ENCODE measurements around the gene EHMT2. TPM values are rescaled to one million over a fixed set of nuclear protein-coding genes. Genes with fewer than 3 reads are reported as not detected.

The EHMT2 gene
- polyA plus RNA-seq, 3 donors = 9.9 to 52.8 (median 16.0) TPM

DNA sequence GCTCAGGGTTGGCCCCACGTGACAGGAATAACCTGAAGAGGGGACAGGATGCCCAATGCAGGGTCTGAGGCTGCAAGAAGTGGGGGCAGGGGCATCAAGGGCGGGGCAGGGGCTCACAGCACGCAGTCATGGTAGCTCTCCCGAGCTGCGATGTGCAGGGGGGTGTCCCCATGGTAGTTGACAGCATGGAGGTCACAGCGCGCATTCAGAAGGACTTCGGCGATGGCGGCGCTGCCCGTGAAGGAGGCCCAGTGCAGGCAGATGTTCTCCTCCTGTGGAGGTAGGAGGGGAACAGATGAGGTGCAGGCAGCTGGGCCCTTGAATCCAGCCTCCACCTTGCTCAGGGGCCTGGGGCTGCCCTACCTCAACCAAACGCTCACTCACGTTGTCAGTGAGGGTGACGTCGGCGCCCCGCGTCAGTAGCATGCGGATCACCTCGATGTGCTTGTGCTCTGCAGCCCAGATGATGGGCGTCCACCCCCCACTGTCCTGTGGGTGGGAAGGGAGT lies 12.9 kb downstream of the EHMT2 start:
- Mint-ChIP-seq H3K27me3 (ENCODE audit: low read depth in 3 of 3) (no peaks in the 10 kb centered on the region), H3K4me1 (peaks cover 2% of the 10 kb centered on the region), H3K9me3 (peaks cover 0 to 1% (median 0%) of the 10 kb centered on the region in 7 donors), H3K27ac (no peak overlapping the region), H3K36me3 (peaks cover 79 to 93% of the 10 kb centered on the region in 2 donors), H3K4me3 (no peak overlapping the region)
- WGBS (ENCODE audit: insufficient coverage) = 97% methylated on average over 12 of the region's 22 CpGs
- Histone ChIP-seq H2AFZ (ENCODE audit: insufficient read depth, low read depth, low read length, poor library complexity, severe bottlenecking) (no peak overlapping the region), H3K9me3 (replicated peaks in 1 of 2; ENCODE audit: control insufficient read depth in 1 of 2, insufficient read depth in 1 of 2, low read length in 2 of 2) (no peaks in the 10 kb centered on the region), H3K9ac (ENCODE audit: insufficient read depth, low read length, poor library complexity, severe bottlenecking) (no peak overlapping the region), H3K36me3 (replicated peaks in 1 of 2; ENCODE audit: control insufficient read depth in 1 of 2, insufficient read depth in 2 of 2, low read length in 2 of 2) (peaks cover 91 to 96% of the 10 kb centered on the region in 2 donors), H3K4me1 (ENCODE audit: control insufficient read depth in 1 of 2, insufficient read depth in 2 of 2, low read length in 2 of 2) (no peaks in the 10 kb centered on the region), H3K27me3 (ENCODE audit: control insufficient read depth in 2 of 2, insufficient read depth in 2 of 2, low read length in 2 of 2) (no peaks in the 10 kb centered on the region), H3K79me2 (ENCODE audit: insufficient read depth, low read length) (no peaks in the 10 kb centered on the region), H3K4me3 (replicated peaks in 1 of 3; ENCODE audit: low read depth in 2 of 3, low read length in 3 of 3) (no peak overlapping the region), H3K4me2 (replicated peaks; ENCODE audit: extremely low read depth, low read length, poor library complexity, severe bottlenecking) (no peak overlapping the region), H4K20me1 (ENCODE audit: insufficient read depth, low read length) (no peaks in the 10 kb centered on the region), H3K27ac (ENCODE audit: low read depth in 1 of 2, low read length in 2 of 2) (no peak overlapping the region)
- intact Hi-C loops (cut with micrococcal nuclease) = no loop called here
- no peak for DNase-seq
- TF ChIP-seq, protein P1, sequence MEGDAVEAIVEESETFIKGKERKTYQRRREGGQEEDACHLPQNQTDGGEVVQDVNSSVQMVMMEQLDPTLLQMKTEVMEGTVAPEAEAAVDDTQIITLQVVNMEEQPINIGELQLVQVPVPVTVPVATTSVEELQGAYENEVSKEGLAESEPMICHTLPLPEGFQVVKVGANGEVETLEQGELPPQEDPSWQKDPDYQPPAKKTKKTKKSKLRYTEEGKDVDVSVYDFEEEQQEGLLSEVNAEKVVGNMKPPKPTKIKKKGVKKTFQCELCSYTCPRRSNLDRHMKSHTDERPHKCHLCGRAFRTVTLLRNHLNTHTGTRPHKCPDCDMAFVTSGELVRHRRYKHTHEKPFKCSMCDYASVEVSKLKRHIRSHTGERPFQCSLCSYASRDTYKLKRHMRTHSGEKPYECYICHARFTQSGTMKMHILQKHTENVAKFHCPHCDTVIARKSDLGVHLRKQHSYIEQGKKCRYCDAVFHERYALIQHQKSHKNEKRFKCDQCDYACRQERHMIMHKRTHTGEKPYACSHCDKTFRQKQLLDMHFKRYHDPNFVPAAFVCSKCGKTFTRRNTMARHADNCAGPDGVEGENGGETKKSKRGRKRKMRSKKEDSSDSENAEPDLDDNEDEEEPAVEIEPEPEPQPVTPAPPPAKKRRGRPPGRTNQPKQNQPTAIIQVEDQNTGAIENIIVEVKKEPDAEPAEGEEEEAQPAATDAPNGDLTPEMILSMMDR (IDR thresholded peaks at IDR 0.05) = no peak

DNA sequence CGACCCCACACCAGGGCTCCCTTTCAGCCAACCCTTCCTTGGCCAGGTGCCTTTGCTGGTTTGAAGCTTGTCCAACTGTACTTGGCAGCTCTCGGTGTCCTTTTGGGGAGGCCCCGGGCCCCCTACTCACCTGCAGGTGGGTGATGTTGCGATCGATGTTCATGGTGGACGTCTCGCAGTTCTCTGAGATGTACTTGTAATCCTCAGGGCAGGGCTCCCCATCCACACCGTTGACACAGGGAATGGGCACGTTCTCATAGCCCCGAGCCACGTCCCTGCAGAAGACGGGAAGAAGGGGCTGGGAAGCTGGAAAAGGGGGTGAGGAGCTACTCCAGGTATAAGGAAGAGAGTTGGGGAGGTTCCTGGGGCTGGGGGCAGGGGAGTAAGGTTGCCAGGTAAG lies 13.8 kb downstream of the EHMT2 start:
- Histone ChIP-seq H3K36me3 (replicated peaks in 1 of 2; ENCODE audit: control insufficient read depth in 1 of 2, insufficient read depth in 2 of 2, low read length in 2 of 2) (peaks cover 83 to 91% of the 10 kb centered on the region in 2 donors), H3K9me3 (replicated peaks in 1 of 2; ENCODE audit: control insufficient read depth in 1 of 2, insufficient read depth in 1 of 2, low read length in 2 of 2) (no peaks in the 10 kb centered on the region), H3K4me3 (replicated peaks in 1 of 3; ENCODE audit: low read depth in 2 of 3, low read length in 3 of 3) (no peak overlapping the region), H3K27ac (ENCODE audit: low read depth in 1 of 2, low read length in 2 of 2) (no peak overlapping the region), H3K9ac (ENCODE audit: insufficient read depth, low read length, poor library complexity, severe bottlenecking) (no peak overlapping the region), H3K27me3 (ENCODE audit: control insufficient read depth in 2 of 2, insufficient read depth in 2 of 2, low read length in 2 of 2) (no peaks in the 10 kb centered on the region), H3K79me2 (ENCODE audit: insufficient read depth, low read length) (no peaks in the 10 kb centered on the region), H4K20me1 (ENCODE audit: insufficient read depth, low read length) (no peaks in the 10 kb centered on the region), H3K4me2 (replicated peaks; ENCODE audit: extremely low read depth, low read length, poor library complexity, severe bottlenecking) (no peak overlapping the region), H3K4me1 (ENCODE audit: control insufficient read depth in 1 of 2, insufficient read depth in 2 of 2, low read length in 2 of 2) (no peaks in the 10 kb centered on the region), H2AFZ (ENCODE audit: insufficient read depth, low read depth, low read length, poor library complexity, severe bottlenecking) (no peak overlapping the region)
- 98% methylated on average over 11 of the region's 12 CpGs for WGBS (ENCODE audit: insufficient coverage)
- Mint-ChIP-seq H3K36me3 (peaks cover 78 to 96% of the 10 kb centered on the region in 2 donors), H3K4me1 (no peaks in the 10 kb centered on the region), H3K4me3 (no peak overlapping the region), H3K27me3 (ENCODE audit: low read depth in 3 of 3) (no peaks in the 10 kb centered on the region), H3K9me3 (peaks cover 0 to 1% (median 0%) of the 10 kb centered on the region in 7 donors), H3K27ac (no peak overlapping the region)
- peak in 1 of 3 donors; percentile 1 for DNase-seq
- TF ChIP-seq, protein P1 (IDR thresholded peaks at IDR 0.05) = no peak
- intact Hi-C loops (cut with micrococcal nuclease) = no loop called here

All from CD14-positive monocyte (primary cell).